ENCODE results near the gene PDZD2.

Gene PDZD2

DNA sequence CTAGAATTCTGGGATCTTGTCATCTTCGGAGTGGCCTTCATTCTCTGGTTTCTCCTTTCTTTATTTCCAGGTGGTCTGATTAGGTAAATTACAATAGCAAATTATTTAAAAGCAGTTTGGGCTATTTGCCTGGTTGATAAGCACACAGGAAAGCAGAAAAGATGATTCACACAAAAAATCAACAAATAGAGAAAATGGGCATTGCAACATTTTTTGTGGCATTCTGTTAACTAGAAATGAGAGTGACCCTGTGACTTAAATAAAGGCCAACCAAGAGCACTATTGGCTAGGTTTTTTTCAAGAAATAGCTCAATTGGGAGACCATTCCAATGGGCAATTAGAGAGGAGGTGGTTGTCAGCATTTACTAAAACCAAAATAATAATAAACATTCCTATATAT, 6.5 kb upstream of the PDZD2 start:
- DNase-seq (ENCODE audit: low read depth): no peak
- H3K4me3 ChIP-seq (ENCODE audit: control insufficient read depth, low read depth, low read length): no peak overlapping the region
- TF ChIP-seq, protein P1, sequence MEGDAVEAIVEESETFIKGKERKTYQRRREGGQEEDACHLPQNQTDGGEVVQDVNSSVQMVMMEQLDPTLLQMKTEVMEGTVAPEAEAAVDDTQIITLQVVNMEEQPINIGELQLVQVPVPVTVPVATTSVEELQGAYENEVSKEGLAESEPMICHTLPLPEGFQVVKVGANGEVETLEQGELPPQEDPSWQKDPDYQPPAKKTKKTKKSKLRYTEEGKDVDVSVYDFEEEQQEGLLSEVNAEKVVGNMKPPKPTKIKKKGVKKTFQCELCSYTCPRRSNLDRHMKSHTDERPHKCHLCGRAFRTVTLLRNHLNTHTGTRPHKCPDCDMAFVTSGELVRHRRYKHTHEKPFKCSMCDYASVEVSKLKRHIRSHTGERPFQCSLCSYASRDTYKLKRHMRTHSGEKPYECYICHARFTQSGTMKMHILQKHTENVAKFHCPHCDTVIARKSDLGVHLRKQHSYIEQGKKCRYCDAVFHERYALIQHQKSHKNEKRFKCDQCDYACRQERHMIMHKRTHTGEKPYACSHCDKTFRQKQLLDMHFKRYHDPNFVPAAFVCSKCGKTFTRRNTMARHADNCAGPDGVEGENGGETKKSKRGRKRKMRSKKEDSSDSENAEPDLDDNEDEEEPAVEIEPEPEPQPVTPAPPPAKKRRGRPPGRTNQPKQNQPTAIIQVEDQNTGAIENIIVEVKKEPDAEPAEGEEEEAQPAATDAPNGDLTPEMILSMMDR (IDR thresholded peaks at IDR 0.05; ENCODE audit: control insufficient read depth, insufficient read depth, low read depth, low read length, missing control alignments): no peak

DNA sequence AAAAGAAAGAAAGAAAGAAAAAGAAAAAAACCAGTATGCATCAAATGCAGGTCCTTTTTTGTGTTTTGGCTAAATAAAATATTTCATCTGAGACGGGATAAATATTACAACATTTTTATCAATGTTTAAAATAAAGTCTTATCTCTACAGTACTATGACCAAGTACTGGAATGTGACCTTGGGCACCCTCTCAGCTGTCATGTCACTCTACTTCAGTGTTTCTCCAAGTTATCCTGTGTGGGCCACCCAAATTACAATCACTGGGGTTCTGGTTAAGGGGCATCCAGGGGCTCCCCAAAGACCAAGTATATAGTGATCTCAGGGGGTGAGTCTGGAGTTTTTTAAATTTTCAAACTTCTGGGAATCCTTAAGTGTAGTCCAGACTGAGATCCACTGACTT, 3.5 kb upstream of the PDZD2 start:
- no peak overlapping the region for H3K4me3 ChIP-seq (ENCODE audit: control insufficient read depth, low read depth, low read length)
- TF ChIP-seq, protein P1 (IDR thresholded peaks at IDR 0.05; ENCODE audit: control insufficient read depth, insufficient read depth, low read depth, low read length, missing control alignments): no peak
- no peak for DNase-seq (ENCODE audit: low read depth)

DNA sequence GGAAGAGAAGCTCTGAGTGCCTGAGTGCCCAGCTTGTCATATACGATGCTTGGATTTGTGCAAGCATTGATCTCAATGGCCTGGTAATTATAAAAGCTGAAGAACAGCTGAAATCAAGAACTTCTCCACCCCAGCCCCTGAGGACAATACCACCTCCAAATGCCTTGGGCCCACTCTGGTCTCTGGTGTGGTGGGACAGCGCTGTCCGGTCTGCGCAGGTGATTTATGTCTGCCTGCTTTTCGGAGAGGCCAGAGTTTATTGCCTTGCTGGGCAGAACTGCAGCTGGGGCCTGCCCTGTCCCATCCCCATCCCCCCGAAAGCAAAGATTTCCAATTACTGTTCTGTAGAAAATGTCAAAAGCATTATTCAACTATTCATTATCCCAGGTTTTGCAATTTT, 1.1 kb upstream of the PDZD2 start:
- TF ChIP-seq, protein P1 (IDR thresholded peaks at IDR 0.05; ENCODE audit: control insufficient read depth, insufficient read depth, low read depth, low read length, missing control alignments): no peak
- no peak for DNase-seq (ENCODE audit: low read depth)
- no peak overlapping the region for H3K4me3 ChIP-seq (ENCODE audit: control insufficient read depth, low read depth, low read length)

DNA sequence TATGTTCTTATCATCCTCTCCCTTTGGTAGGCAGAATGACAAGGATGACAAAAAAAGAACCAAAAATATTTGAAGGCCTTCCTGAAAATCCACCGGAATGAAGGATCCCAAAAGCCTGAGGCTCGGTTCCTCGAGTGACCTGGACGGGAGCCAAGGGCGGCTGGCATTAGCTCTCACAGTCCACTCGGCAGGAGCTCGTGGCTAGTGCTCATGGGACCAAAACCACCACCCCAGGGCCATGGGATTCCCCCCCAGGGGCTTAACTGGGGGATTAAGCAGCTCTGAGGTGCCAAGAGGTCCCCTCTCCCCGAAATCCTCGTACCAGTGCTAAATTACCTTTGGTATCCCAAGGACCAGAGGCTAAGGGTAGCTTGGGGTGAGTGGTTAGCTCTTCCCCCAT, 586 bp upstream of the PDZD2 start:
- H3K4me3 ChIP-seq (ENCODE audit: control insufficient read depth, low read depth, low read length): peak overlapping the region; percentile 64
- TF ChIP-seq, protein P1 (IDR thresholded peaks at IDR 0.05; ENCODE audit: control insufficient read depth, insufficient read depth, low read depth, low read length, missing control alignments): no peak
- DNase-seq (ENCODE audit: low read depth): no peak

DNA sequence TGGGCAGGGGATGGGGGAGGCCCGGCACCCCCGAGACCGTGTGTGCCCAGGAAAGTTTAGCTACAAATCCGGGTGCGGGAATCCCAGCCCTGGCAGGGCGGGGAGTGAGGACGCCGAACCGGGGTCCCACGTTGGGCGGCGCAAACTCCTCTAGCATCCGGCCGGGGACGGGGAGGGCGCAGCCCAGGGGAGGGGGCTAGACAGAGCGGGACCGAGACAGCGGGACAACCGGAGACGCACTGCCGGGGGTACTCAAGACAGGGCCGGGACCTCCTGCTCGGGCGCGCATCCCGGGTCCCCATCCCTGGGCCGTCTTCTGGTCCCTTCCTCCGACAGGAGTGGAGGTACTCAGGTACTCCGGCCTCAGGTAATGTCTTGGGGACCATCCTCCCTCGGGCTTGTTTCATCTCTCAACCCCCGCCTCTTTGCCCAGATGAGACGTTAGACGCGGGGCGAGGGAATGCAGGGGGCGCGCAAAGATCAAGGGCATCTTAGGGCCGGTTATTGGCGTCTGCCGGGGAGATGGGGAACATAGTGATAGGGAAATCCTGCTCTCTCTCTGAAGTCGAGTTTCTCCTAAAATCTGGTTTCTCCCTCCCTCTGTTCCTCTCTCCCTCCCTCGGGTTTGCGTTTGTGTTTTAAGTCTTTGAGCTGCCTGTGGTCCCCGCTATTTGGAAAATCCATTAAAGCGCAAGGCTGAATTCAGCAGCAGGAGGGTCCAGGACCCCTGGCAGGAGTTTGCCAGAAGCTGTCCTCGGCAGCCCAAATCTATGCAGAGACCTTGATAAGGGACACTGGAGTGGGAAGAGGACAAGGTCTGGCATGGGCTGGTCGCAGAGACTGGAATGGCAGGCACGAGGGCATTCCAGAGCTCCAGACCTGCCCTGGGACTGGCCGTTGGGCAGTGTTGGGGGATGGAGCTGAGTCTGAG, 815 bp downstream of the PDZD2 start:
- H3K4me3 ChIP-seq (ENCODE audit: control insufficient read depth, low read depth, low read length): no peak overlapping the region
- DNase-seq (ENCODE audit: low read depth): no peak
- TF ChIP-seq, protein P1 (IDR thresholded peaks at IDR 0.05; ENCODE audit: control insufficient read depth, insufficient read depth, low read depth, low read length, missing control alignments): no peak

DNA sequence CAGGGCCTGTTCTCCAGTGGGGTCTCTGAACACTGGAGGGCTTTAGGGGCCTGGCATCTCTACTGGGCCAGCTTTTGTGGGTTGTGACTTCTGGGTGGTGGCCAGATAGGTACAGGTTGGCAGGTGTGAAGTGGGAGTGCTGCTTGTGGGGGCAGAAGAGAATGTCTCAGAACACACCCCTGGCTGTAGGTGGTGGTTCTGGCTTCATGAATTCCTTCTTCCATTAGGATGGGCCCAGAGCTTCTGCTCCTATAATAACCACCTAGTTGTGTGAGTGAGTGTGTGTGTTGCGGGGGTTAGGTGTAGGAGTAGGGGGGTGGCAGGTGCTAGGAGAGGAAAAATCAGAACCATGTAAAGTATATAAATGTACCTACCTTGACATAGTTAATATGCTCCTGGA, 1.6 kb downstream of the PDZD2 start:
- DNase-seq (ENCODE audit: low read depth): no peak
- no peak overlapping the region for H3K4me3 ChIP-seq (ENCODE audit: control insufficient read depth, low read depth, low read length)
- TF ChIP-seq, protein P1 (IDR thresholded peaks at IDR 0.05; ENCODE audit: control insufficient read depth, insufficient read depth, low read depth, low read length, missing control alignments): no peak
